Psoas muscle (tissue), 8 donors: ENCODE measurements around the gene BRD4. TPM values are rescaled to one million over a fixed set of nuclear protein-coding genes. Genes with fewer than 3 reads are reported as not detected.

Experiments
- ATAC-seq, 4 donors: fragments of 200-7000 bp; cut with Tn5 transposase; one replicate each; pipeline ENCODE4 v1.9.1; 2020; ENCODE audit warnings: moderate library complexity in 3 of 4, mild to moderate bottlenecking in 2 of 4
- DNase-seq, 2 donors: peaks; one replicate each; pipeline ENCODE4 v3.0.0-alpha.2; 2020
- H3K27ac ChIP-seq: fragments of 200-600 bp; one replicate; pipeline ENCODE4 v1.8.0; 2022
- H3K27me3 ChIP-seq, 3 donors: fragments of 200-600 bp in 1 of 3; one replicate each; pipeline versions ENCODE4 v1.6.1 to v1.8.0; 2013 to 2022; ENCODE audit warnings: low read length in 2 of 3, mild to moderate bottlenecking in 2 of 3, moderate library complexity in 1 of 3; ENCODE audit not compliant: insufficient read depth in 3 of 3
- H3K36me3 ChIP-seq, 2 donors: fragments of 200-600 bp in 1 of 2; one replicate each; pipeline versions ENCODE4 v1.6.1 to v1.8.0; 2013 to 2022; ENCODE audit warnings: low read depth in 1 of 2, mild to moderate bottlenecking in 1 of 2, moderate library complexity in 1 of 2; ENCODE audit not compliant: insufficient read depth in 1 of 2
- H3K4me1 ChIP-seq: fragments of 200-600 bp; one replicate; pipeline ENCODE4 v1.8.0; 2022
- H3K4me3 ChIP-seq: fragments of 200-600 bp; one replicate; pipeline ENCODE4 v1.8.0; 2022; ENCODE audit warnings: mild to moderate bottlenecking
- H3K9me3 ChIP-seq: fragments of 200-600 bp; one replicate; pipeline ENCODE4 v1.8.0; 2022
- WGBS, 3 donors: extraction: QIAGEN DNeasy Blood & Tissue Kit; methylation state at CpG; one replicate each; pipeline versions ENCODE4 v1.1.6 to v1.1.7; 2013; 5-methylcytosine and 5-hydroxymethylcytosine counted together
- intact Hi-C, 2 donors: fragments of 100-400 bp; cut with DNase I; formaldehyde crosslinking; loops; one replicate each; pipeline versions ENCODE4 v1.11.0 to v1.14.2; 2022
- polyA plus RNA-seq, 3 donors: library from polyadenylated mRNA; stranded (reverse); fragments of 200-250 nt; gene quantifications; one replicate each; pipeline ENCODE4 v1.2.3, GENCODE V29; 2013
- total RNA-seq, 4 donors: library from RNA; stranded (reverse); fragmentation: NEBNext Ultra II Directional in 2 of 4; extraction: Animal tissue kit (Norgen Biotek cat#: 25700) in 2 of 4; gene quantifications; one replicate each; pipeline versions ENCODE4 v1.2.1 to v1.2.4, GENCODE V29; 2021 to 2023
- TF ChIP-seq, protein P1 (sequence below): fragments of 200-600 bp; IDR thresholded peaks from one replicate; pipeline ENCODE4 v1.8.0; 2022; ENCODE audit warnings: antibody characterized with exemption
- donor health status: healthy with polysubstance abuse.
- donor health status: DM: no; HTN: no; CAD: no; lungs with moderate emphysema.
- donor health status: Bipolar disorder and iron deficiency.
- donor health status: healthy.
- donor health status: DM: yes; HTN: yes; CAD: no.
- donor health status: DM: no; HTN: no; CAD: no.
- donor health status: DM: no; HTN: no; CAD: no.
- donor health status: DM: yes; HTN: yes; CAD: no.

Gene BRD4
- total and polyA plus RNA-seq, 7 donors: 42.6 to 120 (median 98.6) TPM

DNA sequence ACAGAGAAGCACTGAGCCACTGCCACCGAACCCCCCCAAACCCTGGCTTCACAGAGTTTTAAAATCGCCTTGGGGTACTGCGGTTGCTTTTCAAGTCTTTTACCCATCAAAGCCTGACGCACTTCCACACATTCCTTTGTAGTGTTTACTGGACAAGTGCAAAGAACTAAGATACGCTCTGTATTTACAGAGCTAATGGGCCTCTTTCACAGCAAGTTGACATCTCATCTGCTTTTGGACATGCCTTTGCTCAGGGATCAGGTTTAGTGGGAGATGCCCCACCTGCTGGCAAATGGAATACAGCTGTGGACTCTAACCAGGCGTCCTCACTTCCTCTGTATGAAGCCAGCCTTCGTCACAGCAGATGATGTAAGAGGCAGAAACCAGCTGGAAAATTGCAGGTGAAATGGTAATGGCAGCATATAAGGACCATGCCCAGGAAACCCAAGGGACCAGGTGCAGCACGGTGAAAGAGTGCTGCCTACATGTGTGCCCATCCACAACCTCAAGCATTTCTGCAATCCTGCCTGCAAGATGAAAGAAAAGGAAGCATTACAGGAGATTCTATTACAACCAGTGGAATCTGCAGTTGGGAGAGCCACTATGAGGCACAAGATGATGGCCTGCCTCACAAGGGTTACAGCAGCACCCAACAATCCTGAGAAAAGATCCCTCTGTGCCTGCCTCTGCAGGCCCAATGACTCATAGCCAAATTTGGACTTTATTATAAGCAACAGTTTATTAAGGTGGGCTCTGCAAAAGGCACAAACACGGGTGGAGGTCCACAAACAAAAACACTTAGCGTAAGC, 34.7 kb downstream of the BRD4 start:
- Histone ChIP-seq H3K27ac (peak overlapping the region; percentile 57), H3K9me3 (no peaks in the 10 kb centered on the region), H3K4me3 (peak overlapping the region; percentile 4), H3K4me1 (peaks cover 93% of the 10 kb centered on the region), H3K36me3 (no peaks in the 10 kb centered on the region), H3K27me3 (no peaks in the 10 kb centered on the region)
- intact Hi-C loops: no loop called here
- TF ChIP-seq, protein P1, sequence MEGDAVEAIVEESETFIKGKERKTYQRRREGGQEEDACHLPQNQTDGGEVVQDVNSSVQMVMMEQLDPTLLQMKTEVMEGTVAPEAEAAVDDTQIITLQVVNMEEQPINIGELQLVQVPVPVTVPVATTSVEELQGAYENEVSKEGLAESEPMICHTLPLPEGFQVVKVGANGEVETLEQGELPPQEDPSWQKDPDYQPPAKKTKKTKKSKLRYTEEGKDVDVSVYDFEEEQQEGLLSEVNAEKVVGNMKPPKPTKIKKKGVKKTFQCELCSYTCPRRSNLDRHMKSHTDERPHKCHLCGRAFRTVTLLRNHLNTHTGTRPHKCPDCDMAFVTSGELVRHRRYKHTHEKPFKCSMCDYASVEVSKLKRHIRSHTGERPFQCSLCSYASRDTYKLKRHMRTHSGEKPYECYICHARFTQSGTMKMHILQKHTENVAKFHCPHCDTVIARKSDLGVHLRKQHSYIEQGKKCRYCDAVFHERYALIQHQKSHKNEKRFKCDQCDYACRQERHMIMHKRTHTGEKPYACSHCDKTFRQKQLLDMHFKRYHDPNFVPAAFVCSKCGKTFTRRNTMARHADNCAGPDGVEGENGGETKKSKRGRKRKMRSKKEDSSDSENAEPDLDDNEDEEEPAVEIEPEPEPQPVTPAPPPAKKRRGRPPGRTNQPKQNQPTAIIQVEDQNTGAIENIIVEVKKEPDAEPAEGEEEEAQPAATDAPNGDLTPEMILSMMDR: no peak
- WGBS, 3 donors: 38 to 52% (median 39%) methylated on average over 10 of the region's 10 CpGs
- DNase-seq: no peak
- ATAC-seq: peak; percentile 54 to 72 (median 60)

DNA sequence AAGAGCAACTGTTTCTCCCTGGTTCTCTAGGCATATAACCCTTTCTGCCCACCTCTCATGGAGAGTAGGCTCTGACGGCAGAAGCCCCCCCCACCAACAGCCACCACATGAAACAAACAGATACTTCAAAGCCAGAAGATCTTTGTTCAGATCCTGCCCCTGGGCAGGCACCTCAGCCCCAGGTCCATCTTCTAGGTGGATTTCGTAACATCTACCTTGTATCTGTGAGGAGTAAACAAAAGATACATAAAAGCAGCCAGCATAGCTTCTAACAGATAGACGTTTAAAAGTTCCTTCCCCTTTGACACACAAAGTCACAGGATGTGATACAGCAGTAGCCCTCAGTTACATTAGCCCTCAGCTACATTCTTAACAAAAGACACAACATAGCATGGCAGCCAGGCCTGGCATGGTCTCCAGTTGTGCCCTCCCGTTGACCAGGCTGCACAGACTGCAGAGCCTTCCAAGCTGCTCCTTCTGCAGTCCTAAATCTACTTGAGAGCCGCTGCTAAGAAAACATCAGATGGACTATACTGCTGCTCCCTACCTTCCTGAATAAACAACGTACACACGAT, 35.4 kb downstream of the BRD4 start:
- 31 to 46% (median 36%) methylated on average over 7 of the region's 7 CpGs for WGBS, 3 donors
- H3K27ac ChIP-seq: peak overlapping the region; percentile 57
- ATAC-seq (peak in 3 of 4 donors; percentile 25 to 41 (median 31)), DNase-seq (no peak)
- TF ChIP-seq, protein P1: no peak
- no peaks in the 10 kb centered on the region for H3K36me3 ChIP-seq
- intact Hi-C loops: no loop called here
- no peaks in the 10 kb centered on the region for H3K27me3 ChIP-seq
- peaks cover 96% of the 10 kb centered on the region for H3K4me1 ChIP-seq
- H3K9me3 ChIP-seq: no peaks in the 10 kb centered on the region
- peak overlapping the region; percentile 4 for H3K4me3 ChIP-seq

DNA sequence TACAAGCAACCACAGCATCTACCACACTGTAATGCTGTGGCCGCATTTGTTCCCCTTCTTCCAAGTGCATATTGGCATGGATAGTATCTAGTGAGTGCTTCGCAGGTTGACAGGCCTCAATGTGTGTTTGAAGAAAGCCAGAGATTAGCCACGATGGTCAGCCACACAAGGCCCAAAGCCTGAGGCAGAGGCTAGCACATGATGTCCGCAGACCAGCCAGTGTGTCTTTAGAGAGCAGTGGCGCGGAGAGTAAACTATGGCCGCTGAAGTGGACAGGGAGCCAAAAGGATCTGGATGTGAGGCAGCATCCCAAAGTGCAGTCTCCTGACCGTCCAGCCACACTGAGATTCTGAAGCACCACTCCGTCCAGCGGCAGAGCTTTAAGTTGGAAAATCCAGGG, 36.0 kb downstream of the BRD4 start:
- intact Hi-C loops: no loop called here
- Histone ChIP-seq H3K27ac (peak overlapping the region; percentile 57), H3K4me3 (peak overlapping the region; percentile 4), H3K36me3 (no peaks in the 10 kb centered on the region), H3K4me1 (peaks cover 97% of the 10 kb centered on the region), H3K27me3 (no peaks in the 10 kb centered on the region), H3K9me3 (no peaks in the 10 kb centered on the region)
- WGBS, 3 donors: 66 to 82% (median 66%) methylated on average over 10 of the region's 10 CpGs
- DNase-seq (no peak), ATAC-seq (peak in 2 of 4 donors; percentile 16 to 18)
- TF ChIP-seq, protein P1: no peak

DNA sequence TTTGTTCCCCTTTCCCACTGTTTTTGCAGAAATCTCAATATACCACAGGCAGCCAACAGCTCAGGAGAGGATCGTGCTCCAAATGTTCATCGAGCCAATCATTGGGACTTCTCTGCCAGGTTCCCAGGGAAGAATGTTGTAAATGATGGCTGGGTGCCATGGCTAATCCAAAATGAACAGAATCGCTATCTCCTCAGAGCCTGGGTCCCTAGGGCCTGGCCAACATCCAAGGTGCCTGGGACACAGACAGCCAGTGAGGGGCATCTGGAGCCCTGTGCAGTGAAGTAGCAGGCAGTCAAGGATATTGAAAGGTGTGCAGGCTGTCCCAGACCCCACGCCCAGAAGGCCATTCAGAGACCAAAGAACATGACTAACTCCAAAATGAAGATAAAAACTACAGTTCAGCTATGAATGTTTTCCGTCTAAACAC, 37.8 kb downstream of the BRD4 start:
- intact Hi-C loops: no loop called here
- no peak for DNase-seq

More for the DNA sequence above, 37.8 kb downstream of the BRD4 start:
- no peak overlapping the region for H3K27ac ChIP-seq
- H3K36me3 ChIP-seq: no peaks in the 10 kb centered on the region
- 40 to 46% (median 42%) methylated on average over 5 of the region's 5 CpGs for WGBS, 3 donors
- no peak for ATAC-seq
- H3K9me3 ChIP-seq: no peaks in the 10 kb centered on the region
- no peaks in the 10 kb centered on the region for H3K27me3 ChIP-seq
- no peak overlapping the region for H3K4me3 ChIP-seq
- peaks cover 99% of the 10 kb centered on the region for H3K4me1 ChIP-seq
- TF ChIP-seq, protein P1: no peak
